GM23248 (cell line): ENCODE data around the gene GRB10. TPM values are rescaled to one million over a fixed set of nuclear protein-coding genes. Genes with fewer than 3 reads are reported as not detected.

Source experiments
- DNase-seq: peaks from one replicate; pipeline ENCODE4 v3.0.0-alpha.2; 2015
- H2AFZ ChIP-seq: fragments of 200-600 bp; sonication (generic); 2 replicates; pipeline ENCODE4 v1.6.1; 2016; ENCODE audit warnings: antibody characterized with exemption
- H3F3A ChIP-seq: fragments of 200-600 bp; sonication (generic); 2 replicates; pipeline ENCODE4 v1.6.1; 2016; ENCODE audit warnings: mild to moderate bottlenecking, antibody characterized with exemption, mixed run types; ENCODE audit not compliant: insufficient read depth
- H3K27ac ChIP-seq: fragments of 200-600 bp; sonication (generic); 2 replicates; pipeline ENCODE4 v1.5.1; 2016; ENCODE audit warnings: mild to moderate bottlenecking
- H3K27me3 ChIP-seq: fragments of 200-600 bp; sonication (generic); replicated peaks from 2 replicates; pipeline ENCODE4 v1.6.1; 2016; ENCODE audit warnings: mild to moderate bottlenecking; ENCODE audit not compliant: insufficient read depth
- H3K36me3 ChIP-seq: fragments of 200-600 bp; sonication (generic); 2 replicates; pipeline ENCODE4 v1.6.1; 2016; ENCODE audit warnings: low read depth, mild to moderate bottlenecking
- H3K4me1 ChIP-seq: fragments of 200-600 bp; sonication (generic); 2 replicates; pipeline ENCODE4 v1.6.1; 2016; ENCODE audit warnings: mild to moderate bottlenecking; ENCODE audit not compliant: insufficient read depth
- H3K4me2 ChIP-seq: fragments of 200-600 bp; sonication (generic); one replicate; pipeline ENCODE4 v1.6.1; 2016; ENCODE audit warnings: mild to moderate bottlenecking; ENCODE audit not compliant: unreplicated experiment
- H3K4me3 ChIP-seq: fragments of 200-600 bp; sonication (generic); 2 replicates; pipeline ENCODE4 v1.5.1; 2016; ENCODE audit warnings: mild to moderate bottlenecking
- H3K79me2 ChIP-seq: fragments of 200-600 bp; sonication (generic); 2 replicates; pipeline ENCODE4 v1.6.1; 2016; ENCODE audit warnings: mild to moderate bottlenecking; ENCODE audit not compliant: insufficient read depth
- H3K9ac ChIP-seq: fragments of 200-600 bp; sonication (generic); 2 replicates; pipeline ENCODE4 v1.6.1; 2016; ENCODE audit warnings: mild to moderate bottlenecking
- H3K9me2 ChIP-seq: fragments of 200-600 bp; sonication (generic); 2 replicates; pipeline ENCODE4 v1.6.1; 2016; ENCODE audit warnings: mixed run types, mild to moderate bottlenecking, moderate library complexity; ENCODE audit not compliant: insufficient read depth
- H3K9me3 ChIP-seq: fragments of 200-600 bp; sonication (generic); one replicate; pipeline ENCODE4 v1.6.1; 2017; ENCODE audit warnings: low read depth
- H4K20me1 ChIP-seq: fragments of 200-600 bp; sonication (generic); 2 replicates; pipeline ENCODE4 v1.6.0; 2016; ENCODE audit not compliant: insufficient read depth
- EZH2 ChIP-seq: fragments of 200-600 bp; sonication (generic); IDR thresholded peaks from 2 replicates; pipeline ENCODE4 v1.6.1; 2018; ENCODE audit warnings: antibody characterized with exemption, mild to moderate bottlenecking; ENCODE audit not compliant: insufficient read depth, poor library complexity, severe bottlenecking
- EZH2phosphoT487 ChIP-seq: fragments of 200-600 bp; sonication (generic); IDR thresholded peaks from 2 replicates; pipeline ENCODE4 v1.6.1; 2018; ENCODE audit warnings: antibody characterized with exemption, moderate library complexity, mild to moderate bottlenecking, low read depth; ENCODE audit not compliant: insufficient read depth
- WGBS, 2 experiments: methylation state at CpG; one replicate each; pipeline ENCODE4 v1.1.6; 2015 to 2017; ENCODE audit warnings: low lambda C conversion rate in 2 of 2, low coverage in 1 of 2; ENCODE audit errors: missing lambda C conversion rate in 2 of 2; 5-methylcytosine and 5-hydroxymethylcytosine counted together
- in situ Hi-C: fragments of 300-500 bp; cut with MboI; formaldehyde crosslinking; loops from 2 replicates; pipeline ENCODE4 v1.15.0; 2020
- polyA plus RNA-seq: library from polyadenylated mRNA; unstranded; fragments of >200 nt; fragmentation: Nextera tagmentation; extraction: Ambion mirVana; gene quantifications from 2 replicates; pipeline ENCODE4 v1.2.1, GENCODE V29; 2016
- total RNA-seq: library from RNA; depleted of rRNA; stranded (reverse); fragments of >200 nt; shearing (Covaris generic); gene quantifications from 2 replicates; pipeline ENCODE4 v1.2.3, GENCODE V29; 2014

GRB10 gene
- total and polyA plus RNA-seq, 2 experiments from 2014 or later, result 12.9 to 25.9 TPM

- in situ Hi-C loops, result no loop called here
- H3K79me2 ChIP-seq, result peaks cover 78% of the 10 kb centered on the region
- H2AFZ ChIP-seq, result no peak overlapping the region
- no peak overlapping the region for H3K4me3 ChIP-seq
- no peaks in the 10 kb centered on the region for H3K9me3 ChIP-seq
- H4K20me1 ChIP-seq, result peaks cover 9% of the 10 kb centered on the region; the same call in 1 of the 2 replicates
- H3F3A ChIP-seq, result no peaks in the 10 kb centered on the region
- H3K9me2 ChIP-seq, result no peaks in the 10 kb centered on the region
- 97% methylated on average over 10 of the region's 10 CpGs for WGBS, 2 experiments
- no peak overlapping the region for H3K4me2 ChIP-seq
- H3K27me3 ChIP-seq, result no peaks in the 10 kb centered on the region
- no peak for DNase-seq
- H3K27ac ChIP-seq, result no peak overlapping the region
- H3K9ac ChIP-seq, result no peak overlapping the region
- no peak for TF ChIP-seq EZH2
- no peaks in the 10 kb centered on the region for H3K4me1 ChIP-seq
- H3K36me3 ChIP-seq, result no peaks in the 10 kb centered on the region
These were observed 61.5 kb downstream of the GRB10 start for GRCh38 chr7:50721160-50721559.

GRCh38 chr7:50720295-50720694 lies 62.4 kb downstream of the GRB10 start:
- in situ Hi-C loops, result no loop called here
- no peaks in the 10 kb centered on the region for H3F3A ChIP-seq
- H4K20me1 ChIP-seq, result peaks cover 16% of the 10 kb centered on the region; the same call in 1 of the 2 replicates
- H3K79me2 ChIP-seq, result peaks cover 79% of the 10 kb centered on the region
- no peaks in the 10 kb centered on the region for H3K9me2 ChIP-seq
- no peaks in the 10 kb centered on the region for H3K36me3 ChIP-seq
- H2AFZ ChIP-seq, result no peak overlapping the region
- DNase-seq, result no peak
- H3K27me3 ChIP-seq, result no peaks in the 10 kb centered on the region
- no peak overlapping the region for H3K4me3 ChIP-seq
- TF ChIP-seq EZH2, result no peak
- no peak for TF ChIP-seq EZH2phosphoT487
- no peak overlapping the region for H3K27ac ChIP-seq
- no peak overlapping the region for H3K9ac ChIP-seq
- no peaks in the 10 kb centered on the region for H3K9me3 ChIP-seq
- WGBS, 2 experiments, result 92 to 94% methylated on average over 7 of the region's 7 CpGs
- H3K4me2 ChIP-seq, result no peak overlapping the region
- H3K4me1 ChIP-seq, result no peaks in the 10 kb centered on the region

GRCh38 chr7:50718876-50719275 lies 63.8 kb downstream of the GRB10 start:
- no peak for DNase-seq
- H4K20me1 ChIP-seq, result peaks cover 17% of the 10 kb centered on the region; the same call in 1 of the 2 replicates

GRCh38 chr7:50718311-50718710 lies 64.4 kb downstream of the GRB10 start:
- in situ Hi-C loops, result no loop called here
- H4K20me1 ChIP-seq, result peaks cover 20% of the 10 kb centered on the region; the same call in 1 of the 2 replicates
- no peaks in the 10 kb centered on the region for H3K4me1 ChIP-seq
- H3K9me2 ChIP-seq, result no peaks in the 10 kb centered on the region
- no peak overlapping the region for H3K27ac ChIP-seq
- H3K9ac ChIP-seq, result no peak overlapping the region
- peaks cover 92% of the 10 kb centered on the region for H3K79me2 ChIP-seq
- no peaks in the 10 kb centered on the region for H3K27me3 ChIP-seq
- no peak overlapping the region for H2AFZ ChIP-seq
- no peak for DNase-seq
- H3K36me3 ChIP-seq, result no peaks in the 10 kb centered on the region
- no peak overlapping the region for H3K4me3 ChIP-seq
- H3K9me3 ChIP-seq, result no peaks in the 10 kb centered on the region
- TF ChIP-seq EZH2 (no peak), EZH2phosphoT487 (no peak)
- no peaks in the 10 kb centered on the region for H3F3A ChIP-seq
- WGBS, 2 experiments, result 81 to 84% methylated on average over 6 of the region's 6 CpGs
- no peak overlapping the region for H3K4me2 ChIP-seq

More at GRCh38 chr7:50718876-50719275, 63.8 kb downstream of the GRB10 start:
- 70 to 82% methylated on average over 2 of the region's 2 CpGs for WGBS, 2 experiments
- no peaks in the 10 kb centered on the region for H3K9me3 ChIP-seq
- H3K4me3 ChIP-seq, result no peak overlapping the region
- no peaks in the 10 kb centered on the region for H3K36me3 ChIP-seq
- H3K9me2 ChIP-seq, result no peaks in the 10 kb centered on the region
- H3K27me3 ChIP-seq, result no peaks in the 10 kb centered on the region
- H2AFZ ChIP-seq, result no peak overlapping the region
- no peak overlapping the region for H3K9ac ChIP-seq
- no peaks in the 10 kb centered on the region for H3K4me1 ChIP-seq
- in situ Hi-C loops, result no loop called here
- peaks cover 88% of the 10 kb centered on the region for H3K79me2 ChIP-seq
- no peak overlapping the region for H3K4me2 ChIP-seq
- TF ChIP-seq EZH2phosphoT487 (no peak), EZH2 (no peak)
- no peaks in the 10 kb centered on the region for H3F3A ChIP-seq
- H3K27ac ChIP-seq, result no peak overlapping the region

GRCh38 chr7:50717181-50717580 lies 65.5 kb downstream of the GRB10 start:
- Histone ChIP-seq H3K9me3 (no peaks in the 10 kb centered on the region), H3K27ac (no peak overlapping the region), H3K36me3 (no peaks in the 10 kb centered on the region), H3K79me2 (peaks cover 92% of the 10 kb centered on the region), H3K9ac (no peak overlapping the region), H3K4me2 (no peak overlapping the region), H3K27me3 (no peaks in the 10 kb centered on the region), H3K4me1 (peaks cover under 1% of the 10 kb centered on the region), H3K9me2 (no peaks in the 10 kb centered on the region), H2AFZ (no peak overlapping the region), H3K4me3 (no peak overlapping the region), H4K20me1 (peaks cover 20% of the 10 kb centered on the region; the same call in 1 of the 2 replicates), H3F3A (no peaks in the 10 kb centered on the region; the same call in 1 of the 2 replicates)
- no peak for DNase-seq
- in situ Hi-C loops, result no loop called here
- WGBS, 2 experiments, result 96 to 100% methylated on average over 4 of the region's 4 CpGs
- no peak for TF ChIP-seq EZH2
- TF ChIP-seq EZH2phosphoT487, result no peak
